Fibroblast of villous mesenchyme (primary cell): ENCODE data around the gene NAV3. TPM values are rescaled to one million over a fixed set of nuclear protein-coding genes. Genes with fewer than 3 reads are reported as not detected.
A peak's percentile ranks its signal among the peaks of the same experiment; 100 is the strongest.

Experiments used
- DNase-seq: peaks from one replicate; pipeline ENCODE4 v3.0.0-alpha.2; 2010; ENCODE audit warnings: low read depth
- H3K4me3 ChIP-seq: 2 replicates; pipeline ENCODE4 v1.5.1; 2011; ENCODE audit warnings: low read depth, mild to moderate bottlenecking, low read length
- CTCF ChIP-seq: IDR thresholded peaks from 2 replicates; pipeline ENCODE4 v1.5.1; 2012; ENCODE audit warnings: low read depth, mild to moderate bottlenecking, low read length; ENCODE audit not compliant: insufficient read depth
- total RNA-seq: library from RNA; depleted of rRNA; stranded (reverse); fragments of >200 nt; gene quantifications from 2 replicates; pipeline ENCODE4 v1.2.3, GENCODE V29; 2012

NAV3 gene
- total RNA-seq, 1 donor, result 206 TPM

GRCh38 chr12:77888611-77889010 is 57.9 kb downstream of the NAV3 start:
- peak; percentile 41 for DNase-seq
- TF ChIP-seq CTCF, result no peak
- H3K4me3 ChIP-seq, result no peak overlapping the region

DNA sequence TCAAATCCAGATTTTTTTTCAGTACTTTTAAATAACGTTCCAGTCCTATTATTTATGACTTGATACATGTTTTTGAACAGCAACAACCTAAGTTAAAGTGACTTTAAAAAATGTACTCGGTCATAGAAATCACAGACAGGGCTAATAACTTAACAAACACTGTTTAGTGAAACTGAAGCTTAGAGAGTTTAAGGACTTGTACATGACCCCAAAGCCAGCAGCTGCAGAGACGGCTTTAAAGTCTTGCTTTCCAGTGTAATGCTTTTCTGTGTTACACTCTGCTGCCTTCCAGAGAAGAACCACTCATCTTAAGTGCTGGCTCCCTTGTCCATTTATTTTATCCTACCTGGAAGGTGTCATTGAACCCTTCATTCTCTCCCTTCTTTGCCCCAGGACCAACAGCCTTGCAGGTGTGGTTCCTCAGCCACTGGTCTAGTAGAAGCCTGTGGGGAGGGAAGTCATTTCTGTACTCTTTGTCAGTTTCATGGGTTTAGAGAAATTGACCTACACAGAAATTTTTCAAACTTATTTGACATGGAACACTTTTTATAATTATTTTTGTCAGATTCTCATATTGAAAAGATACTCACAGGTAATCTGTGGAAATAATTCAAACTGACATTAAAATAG is 60.9 kb downstream of the NAV3 start:
- DNase-seq, result no peak
- no peak overlapping the region for H3K4me3 ChIP-seq
- no peak for TF ChIP-seq CTCF

- TF ChIP-seq CTCF, result no peak
- H3K4me3 ChIP-seq, result no peak overlapping the region
- peak; percentile 3 for DNase-seq
Observed at GRCh38 chr12:77893918-77894317, 63.2 kb downstream of the NAV3 start.

- no peak overlapping the region for H3K4me3 ChIP-seq
- no peak for TF ChIP-seq CTCF
- DNase-seq, result no peak
Observed at GRCh38 chr12:77894556-77894955, 63.9 kb downstream of the NAV3 start.

- TF ChIP-seq CTCF, result no peak
- H3K4me3 ChIP-seq, result no peak overlapping the region
- DNase-seq, result no peak
Observed at GRCh38 chr12:77895699-77896098, 65.0 kb downstream of the NAV3 start.

- H3K4me3 ChIP-seq, result no peak overlapping the region
- no peak for DNase-seq
- TF ChIP-seq CTCF, result no peak
Observed at GRCh38 chr12:77907936-77908335, 77.2 kb downstream of the NAV3 start.

DNA sequence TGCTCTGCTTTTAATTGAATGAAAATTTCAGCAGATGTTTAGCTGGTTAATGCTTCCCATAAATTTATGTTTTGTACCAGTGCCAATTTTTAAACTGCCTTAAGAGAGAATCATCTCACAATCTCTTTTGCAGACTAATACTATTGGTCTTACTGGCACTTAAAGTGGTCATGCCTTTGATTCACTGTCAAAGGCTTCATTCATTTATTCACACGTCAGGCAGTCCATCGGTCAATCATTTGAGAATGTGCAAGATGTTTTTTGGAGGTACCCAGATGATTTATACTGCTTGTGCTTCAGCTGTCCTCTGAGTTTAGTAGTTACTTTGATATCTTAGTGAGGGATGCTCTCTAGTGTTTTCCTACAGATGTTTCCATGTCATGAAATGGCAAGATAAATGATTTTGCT is 83.4 kb downstream of the NAV3 start:
- no peak for TF ChIP-seq CTCF
- H3K4me3 ChIP-seq, result no peak overlapping the region
- peak; percentile 32 for DNase-seq
